Neural crest cell (in vitro differentiated cells): ENCODE measurements around the gene DNM3. TPM values are rescaled to one million over a fixed set of nuclear protein-coding genes. Genes with fewer than 3 reads are reported as not detected.

Source experiments
- DNase-seq: peaks from one replicate; pipeline ENCODE4 v3.0.0; 2021; ENCODE audit warnings: low read depth, mixed read lengths, low spot score
- H3K27ac Mint-ChIP-seq: one replicate; pipeline ENCODE4 v1.8.0; 2021; ENCODE audit warnings: mild to moderate bottlenecking, mixed read lengths; ENCODE audit not compliant: unreplicated experiment
- H3K27me3 Mint-ChIP-seq: 2 replicates; pipeline ENCODE4 v1.8.0; 2021; ENCODE audit warnings: low read depth, mild to moderate bottlenecking, mixed read lengths
- H3K36me3 Mint-ChIP-seq: 2 replicates; pipeline ENCODE4 v1.8.0; 2021; ENCODE audit warnings: low read depth, mild to moderate bottlenecking, mixed read lengths
- H3K4me1 Mint-ChIP-seq: 2 replicates; pipeline ENCODE4 v1.8.0; 2021; ENCODE audit warnings: mixed read lengths
- H3K4me3 Mint-ChIP-seq: one replicate; pipeline ENCODE4 v1.8.0; 2021; ENCODE audit warnings: mild to moderate bottlenecking, mixed read lengths
- H3K9me3 Mint-ChIP-seq: 2 replicates; pipeline ENCODE4 v1.8.0; 2021; ENCODE audit warnings: mixed read lengths
- CTCF ChIP-seq: fragments of 200-600 bp; sonication (generic); conservative IDR thresholded peaks from 2 replicates; pipeline ENCODE4 v1.5.0; 2021; ENCODE audit warnings: antibody characterized with exemption, mild to moderate bottlenecking
- total RNA-seq: library from RNA; stranded (reverse); gene quantifications from 2 replicates; pipeline ENCODE4 v1.2.1, GENCODE V29; 2021

Gene DNM3
- total RNA-seq, 1 donor from 2014 or later = 3.5 TPM

DNA sequence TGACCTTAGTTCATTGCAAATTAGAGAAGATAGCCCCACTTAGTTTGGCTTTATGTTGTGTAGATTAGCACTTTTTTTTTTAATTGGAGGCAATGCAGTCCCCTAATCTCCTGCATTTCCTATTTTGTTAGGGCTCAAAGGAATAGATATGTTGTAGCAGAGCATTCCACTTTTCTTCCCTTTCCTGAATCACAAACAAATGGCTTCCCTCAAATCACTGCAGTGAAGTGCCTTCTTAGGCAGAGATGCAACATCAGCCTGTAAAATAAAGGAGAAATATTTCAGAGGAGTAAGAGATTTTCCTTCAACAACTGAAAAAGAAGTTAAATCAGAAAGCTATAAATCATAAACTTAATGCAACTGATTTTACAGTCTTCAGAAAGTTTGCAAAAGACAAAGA lies 307.4 kb downstream of the DNM3 start:
- peaks cover 30% of the 10 kb centered on the region for H3K4me1 Mint-ChIP-seq
- no peak overlapping the region for H3K27ac Mint-ChIP-seq
- no peaks in the 10 kb centered on the region for H3K36me3 Mint-ChIP-seq
- no peak for TF ChIP-seq CTCF
- no peak for DNase-seq
- H3K4me3 Mint-ChIP-seq = no peak overlapping the region
- no peaks in the 10 kb centered on the region for H3K27me3 Mint-ChIP-seq
- H3K9me3 Mint-ChIP-seq = no peaks in the 10 kb centered on the region

DNA sequence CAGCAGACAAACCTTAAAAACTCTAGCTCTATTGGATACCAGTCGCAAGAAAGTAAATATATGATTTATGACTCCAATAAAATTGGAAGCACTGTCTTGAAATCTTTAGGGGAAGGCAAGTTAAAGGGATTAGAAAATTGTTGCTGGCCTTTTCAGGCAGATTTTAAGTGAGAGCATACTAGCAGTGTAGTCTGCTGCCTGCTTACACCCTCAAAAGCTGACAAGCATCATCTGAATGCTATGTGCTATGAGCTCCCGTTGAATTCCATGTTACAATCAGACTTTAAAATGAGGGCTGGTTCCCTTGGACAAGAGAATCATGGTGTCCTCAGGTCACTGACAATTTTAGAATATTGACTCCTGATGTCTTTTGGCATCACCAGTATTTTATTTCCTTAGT lies 308.0 kb downstream of the DNM3 start:
- Mint-ChIP-seq H3K4me3 (no peak overlapping the region), H3K27me3 (no peaks in the 10 kb centered on the region), H3K9me3 (no peaks in the 10 kb centered on the region), H3K27ac (no peak overlapping the region), H3K4me1 (peaks cover 24% of the 10 kb centered on the region), H3K36me3 (no peaks in the 10 kb centered on the region)
- no peak for DNase-seq
- TF ChIP-seq CTCF = no peak

- no peaks in the 10 kb centered on the region for H3K9me3 Mint-ChIP-seq
- no peak for DNase-seq
- no peaks in the 10 kb centered on the region for H3K27me3 Mint-ChIP-seq
- H3K27ac Mint-ChIP-seq = no peak overlapping the region
- H3K4me1 Mint-ChIP-seq = no peaks in the 10 kb centered on the region
- H3K4me3 Mint-ChIP-seq = no peak overlapping the region
- no peak for TF ChIP-seq CTCF
- no peaks in the 10 kb centered on the region for H3K36me3 Mint-ChIP-seq
Measured at GRCh38 chr1:172154551-172154950, 313.3 kb downstream of the DNM3 start.

- Mint-ChIP-seq H3K36me3 (no peaks in the 10 kb centered on the region), H3K4me1 (no peaks in the 10 kb centered on the region), H3K27ac (peak overlapping the region; percentile 35), H3K4me3 (no peak overlapping the region), H3K27me3 (no peaks in the 10 kb centered on the region), H3K9me3 (no peaks in the 10 kb centered on the region)
- no peak for DNase-seq
- no peak for TF ChIP-seq CTCF
Measured at GRCh38 chr1:172155766-172156165, 314.5 kb downstream of the DNM3 start.

DNA sequence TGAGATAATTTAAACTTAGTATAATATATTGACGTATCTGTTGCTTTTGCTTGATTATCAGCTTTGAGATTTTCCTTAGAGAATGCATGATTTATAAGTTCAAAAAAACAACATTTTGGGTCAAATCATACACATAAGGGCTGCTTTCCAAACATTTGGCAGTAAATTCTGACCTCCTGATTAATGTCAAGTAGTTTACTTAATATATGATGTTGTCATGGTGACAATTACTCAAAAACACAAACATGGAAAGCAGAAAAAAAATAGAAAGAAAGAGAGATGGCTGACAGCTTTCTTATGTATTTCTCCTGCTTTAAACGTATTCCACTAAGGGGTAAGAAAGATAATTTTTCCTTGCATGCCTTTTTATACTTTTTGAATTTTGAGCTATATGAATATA lies 320.9 kb downstream of the DNM3 start:
- TF ChIP-seq CTCF = no peak
- no peak for DNase-seq
- Mint-ChIP-seq H3K9me3 (no peaks in the 10 kb centered on the region), H3K4me1 (no peaks in the 10 kb centered on the region), H3K27me3 (no peaks in the 10 kb centered on the region), H3K36me3 (no peaks in the 10 kb centered on the region), H3K4me3 (no peak overlapping the region), H3K27ac (no peak overlapping the region)
